NCI-H1048 (cell line): ENCODE measurements around the gene ARAP1.

Source experiments
- DNase-seq: peaks from one replicate; lab custom pipeline; 2025; lab: John Stamatoyannopoulos, UW

The ARAP1 gene

GRCh38 chr11:72762641-72763304 lies 10.6 kb upstream of the ARAP1 start:
- DNase-seq = no peak

GRCh38 chr11:72760539-72761405 lies 8.6 kb upstream of the ARAP1 start:
- DNase-seq = no peak

DNA sequence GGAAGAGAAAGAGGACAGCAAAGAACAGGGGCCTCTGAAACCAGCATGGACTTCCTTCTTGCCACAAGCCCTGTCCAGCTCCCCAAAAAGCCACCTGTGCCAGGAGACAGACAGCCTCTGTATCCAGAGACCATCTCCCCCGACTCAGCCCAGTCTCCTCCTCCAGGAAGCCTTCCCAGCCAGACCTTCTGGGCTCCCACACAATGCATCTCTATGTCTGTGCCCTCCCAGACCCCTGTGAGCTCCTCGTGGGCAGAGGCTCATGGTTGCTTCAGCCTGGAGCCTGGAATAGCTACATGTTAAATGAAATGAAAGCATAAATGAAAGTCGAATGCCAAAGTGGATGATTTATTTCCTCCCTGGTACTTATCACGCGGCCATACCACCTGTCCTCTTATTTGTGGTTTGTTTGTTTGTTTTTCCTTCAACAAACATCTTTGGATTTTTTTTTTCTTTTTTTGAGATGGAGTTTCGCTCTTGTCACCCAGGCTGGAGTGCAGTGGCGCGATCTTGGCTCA lies 7.3 kb upstream of the ARAP1 start:
- DNase-seq = no peak

DNA sequence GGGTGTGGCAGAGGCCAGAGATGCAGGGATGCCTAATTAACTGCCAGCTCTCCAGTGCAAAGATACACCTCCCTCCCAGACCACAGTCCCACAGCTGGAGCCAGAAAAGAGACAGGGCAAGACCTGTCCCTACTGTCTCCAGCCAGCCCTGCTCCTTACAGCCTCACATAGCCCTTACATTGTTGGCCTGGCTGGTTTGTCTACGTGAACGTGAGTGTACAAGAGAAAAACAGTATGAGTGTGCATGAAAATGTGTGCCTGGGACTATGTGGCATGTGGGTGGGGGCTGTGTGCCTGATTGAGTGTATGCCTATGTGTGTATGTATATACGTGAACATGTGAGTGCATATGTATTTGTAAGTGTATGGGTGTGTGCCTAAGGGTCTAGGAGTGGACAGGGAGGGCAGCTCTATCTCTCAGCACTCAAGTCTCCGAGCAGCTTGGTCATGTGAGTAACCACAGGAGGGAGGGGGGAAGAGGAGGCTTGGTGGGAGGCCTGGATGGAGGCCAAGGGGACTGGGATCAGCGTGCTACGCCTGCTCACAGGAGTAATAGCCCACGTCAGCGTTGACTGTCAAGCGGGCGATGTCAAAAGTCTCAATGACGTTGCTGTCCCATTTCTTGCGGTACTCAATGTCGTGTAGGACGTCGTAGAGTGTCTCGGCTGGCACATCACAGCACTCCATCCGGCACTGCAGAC lies 6.6 kb upstream of the ARAP1 start:
- DNase-seq = no peak

GRCh38 chr11:72758304-72758689 lies 6.1 kb upstream of the ARAP1 start:
- no peak for DNase-seq

DNA sequence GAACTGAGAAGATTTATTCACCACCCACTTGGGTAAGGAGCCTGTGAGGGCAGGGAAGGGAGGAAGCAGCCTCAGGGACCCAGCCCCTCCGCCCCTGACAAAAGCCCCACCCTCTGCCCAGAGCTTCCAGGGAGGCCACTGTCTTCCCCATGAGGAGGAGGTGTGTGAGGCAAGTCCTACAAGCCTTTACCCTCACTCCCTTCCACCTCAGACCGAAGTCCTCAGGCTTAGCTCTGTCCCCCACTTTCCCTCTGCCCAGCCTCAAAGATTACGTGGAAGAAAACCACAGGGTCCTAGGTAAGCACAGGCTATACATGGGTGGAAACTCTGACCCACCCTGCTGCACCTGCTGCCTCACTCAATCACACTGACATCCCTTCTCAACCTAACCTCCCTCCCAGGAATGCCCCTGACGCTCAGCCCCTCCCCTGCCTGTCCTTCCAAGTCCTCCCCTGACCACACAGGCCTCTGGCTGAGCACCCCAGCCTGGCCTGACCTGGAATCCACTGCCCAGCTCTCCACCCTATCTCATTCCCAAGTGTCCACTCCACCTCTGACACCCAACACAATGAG lies 3.6 kb upstream of the ARAP1 start:
- no peak for DNase-seq

DNA sequence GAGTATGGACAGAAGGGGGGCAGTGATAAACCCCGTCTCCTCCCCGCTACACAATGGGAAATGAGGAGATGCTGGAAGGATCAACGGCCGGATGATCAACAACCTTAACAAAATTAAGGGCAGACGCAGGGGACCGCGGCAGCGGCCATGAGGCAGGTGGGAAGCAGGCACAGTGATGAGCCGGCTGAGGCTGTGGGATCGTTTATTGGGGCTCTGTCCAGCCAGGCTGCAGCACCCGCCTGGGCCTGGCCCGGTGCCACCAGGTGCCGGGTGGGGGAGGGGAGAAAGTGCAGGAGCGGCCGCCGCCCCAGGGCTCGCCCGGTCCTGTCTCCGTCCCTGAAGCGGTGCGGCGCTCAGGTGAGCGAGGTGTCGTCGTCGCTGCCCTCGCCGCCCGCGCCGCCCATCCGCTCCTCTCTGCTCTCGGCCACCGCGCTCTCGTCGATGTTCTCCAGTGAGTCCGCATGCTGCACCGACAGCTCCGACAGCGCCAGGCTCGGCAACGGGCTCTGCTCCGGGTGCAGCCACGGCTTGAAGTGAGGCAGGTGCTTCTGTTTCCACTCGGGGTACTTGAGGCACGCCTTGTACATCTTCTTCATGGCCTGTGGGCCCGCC lies 2.4 kb upstream of the ARAP1 start:
- DNase-seq = no peak

GRCh38 chr11:72754149-72754543 lies 1.9 kb upstream of the ARAP1 start:
- DNase-seq = no peak

- no peak for DNase-seq
These were observed 1.3 kb upstream of the ARAP1 start for GRCh38 chr11:72753341-72754148.

DNA sequence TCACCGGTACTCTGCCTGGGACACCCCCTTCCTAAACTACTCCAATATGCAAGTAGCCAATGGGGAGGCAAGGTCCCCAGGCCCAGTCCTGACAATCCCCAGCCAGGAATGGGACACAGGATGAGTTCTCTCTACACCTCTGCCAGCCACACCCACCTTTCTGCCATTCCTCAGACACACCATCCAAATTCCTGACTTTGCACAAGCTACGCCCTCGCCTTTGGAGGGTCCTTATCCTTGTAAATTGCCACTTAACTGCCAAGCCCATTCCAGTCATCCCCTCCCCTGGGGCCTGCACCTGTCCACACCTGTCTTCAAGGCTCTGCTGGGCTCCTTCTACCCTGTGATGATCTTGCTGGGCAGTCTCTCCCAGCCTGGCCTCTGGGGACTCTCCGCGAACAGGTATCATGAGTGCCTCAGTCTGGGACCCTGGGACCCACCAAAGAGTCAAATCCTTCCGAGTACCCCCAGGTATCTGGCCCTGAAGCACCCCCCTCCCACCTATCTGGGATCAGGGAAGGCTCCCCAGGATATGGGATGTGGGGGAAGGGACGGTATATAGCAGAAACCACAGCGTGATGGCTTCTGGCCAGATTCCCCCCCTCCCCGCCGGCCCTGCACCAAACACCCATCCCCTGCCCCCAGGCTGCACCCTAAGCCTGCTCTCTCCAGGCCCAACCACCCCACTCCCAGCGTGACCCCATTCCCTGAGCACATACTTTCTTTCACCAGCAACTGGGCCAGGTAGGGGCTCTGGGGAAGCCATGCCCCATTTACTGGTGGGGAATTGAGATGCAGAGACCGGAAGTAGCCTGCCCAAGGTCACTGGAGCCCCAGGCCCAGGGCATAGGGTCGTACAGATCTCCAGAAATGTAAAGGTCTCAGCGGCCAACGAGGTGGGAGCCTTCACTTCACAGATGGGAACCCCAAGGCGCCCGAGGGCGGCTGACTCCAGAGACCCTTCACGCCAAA lies 806 bp downstream of the ARAP1 start:
- DNase-seq = no peak

DNA sequence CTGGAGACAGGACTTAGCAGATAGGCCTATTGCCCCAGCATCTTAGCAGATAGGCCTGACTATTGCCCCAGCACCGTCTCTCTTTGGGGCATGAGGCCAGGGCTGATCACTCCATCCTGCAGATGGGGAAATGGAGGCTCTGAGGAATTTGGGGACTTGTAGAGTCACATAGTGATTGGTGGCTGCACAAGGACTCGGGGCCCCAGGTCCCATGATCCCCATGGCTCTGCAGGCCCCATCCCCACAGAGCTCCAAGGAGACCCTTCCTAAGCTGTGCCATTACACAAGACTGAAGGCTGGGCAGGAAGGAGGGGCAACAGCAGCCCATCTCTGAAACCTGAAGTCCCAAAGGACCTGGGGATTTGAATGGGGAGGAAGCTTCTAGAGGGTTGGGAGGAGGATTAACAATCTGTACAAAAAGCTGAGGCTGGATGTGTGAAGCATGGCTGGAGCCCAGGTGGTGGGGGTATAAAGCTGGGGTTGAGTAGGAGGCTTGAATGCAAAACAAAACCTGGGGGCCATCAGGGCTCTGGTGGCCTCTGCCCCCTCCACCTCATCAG lies 1.6 kb downstream of the ARAP1 start:
- DNase-seq = no peak

DNA sequence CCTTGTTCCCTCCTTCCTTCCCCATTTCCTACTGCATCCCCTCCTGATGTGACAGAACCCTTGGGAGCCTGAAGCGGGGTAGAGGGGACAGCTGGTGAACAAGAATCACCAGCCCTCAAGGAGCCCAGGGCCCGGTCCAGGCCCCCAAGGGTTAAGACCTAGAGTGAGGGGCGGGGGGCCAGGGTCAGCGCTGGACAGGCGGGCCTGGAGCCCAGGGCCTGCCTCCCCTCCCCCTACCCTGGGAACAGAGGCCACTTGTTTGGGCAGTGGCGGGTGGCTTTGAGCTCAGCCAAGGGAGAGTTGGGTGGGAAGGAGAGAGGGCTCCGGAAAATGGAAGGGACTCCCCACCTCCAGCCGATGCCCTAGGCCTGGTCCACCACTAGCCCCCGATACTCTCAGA lies 2.1 kb downstream of the ARAP1 start:
- no peak for DNase-seq

DNA sequence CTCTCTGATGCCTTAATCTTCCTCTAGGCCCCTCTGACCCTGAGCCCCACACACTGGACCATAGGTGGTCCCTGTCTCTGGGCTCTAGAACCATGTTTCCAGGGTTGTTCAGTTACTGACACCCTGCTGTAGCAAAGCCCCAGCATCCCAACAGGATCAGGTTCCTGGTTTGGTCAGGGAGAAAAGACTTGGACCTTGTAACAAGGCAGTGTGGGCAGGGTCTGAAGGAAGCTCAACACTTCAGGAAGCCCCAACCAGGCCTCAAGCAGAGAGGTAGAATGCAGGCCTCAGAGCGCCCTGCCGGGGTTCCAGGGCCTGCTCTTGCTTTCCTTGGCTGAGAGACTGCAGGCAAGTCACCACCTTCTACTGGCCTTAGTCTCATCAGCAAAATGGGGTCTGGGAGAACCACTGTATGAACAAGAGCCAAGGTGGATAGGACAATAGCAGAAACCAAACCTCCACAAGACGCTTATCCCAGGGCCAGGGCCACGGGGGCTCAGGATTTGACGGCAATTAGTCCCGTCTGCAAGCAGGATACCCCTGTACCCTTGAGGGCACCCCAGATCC lies 4.8 kb downstream of the ARAP1 start:
- DNase-seq = no peak

- DNase-seq = no peak
These were observed 5.4 kb downstream of the ARAP1 start for GRCh38 chr11:72746821-72747220.

DNA sequence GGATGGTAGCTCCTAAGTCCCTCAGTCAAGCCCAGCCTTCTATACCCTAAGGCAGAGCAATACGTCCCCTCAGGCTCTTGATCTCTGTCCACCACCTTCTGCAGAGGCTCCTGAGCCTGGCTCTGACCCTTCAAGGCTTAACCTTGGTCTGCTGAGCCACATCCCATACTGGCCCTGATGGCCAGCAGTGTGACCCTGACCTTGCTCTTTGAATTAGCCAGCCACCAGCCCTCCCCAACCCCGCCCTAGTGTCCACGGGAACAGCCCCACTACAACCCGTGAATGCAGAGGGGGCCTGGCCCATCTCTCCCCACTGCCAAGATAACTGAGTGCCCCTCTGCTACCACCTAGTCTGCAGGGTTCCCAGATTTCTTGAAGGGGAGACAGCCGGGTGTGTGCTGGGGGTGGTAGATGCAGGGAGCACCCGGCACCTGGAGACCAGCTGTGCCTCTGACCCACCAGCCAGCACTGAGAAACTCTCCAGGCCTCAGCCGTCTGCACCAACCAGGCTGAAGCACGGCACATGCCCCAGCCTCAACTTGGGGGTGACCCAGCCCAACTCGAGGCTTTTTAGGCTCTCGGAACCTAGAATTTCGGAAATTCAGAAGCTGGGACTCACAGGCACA lies 6.2 kb downstream of the ARAP1 start:
- DNase-seq = no peak

- DNase-seq = no peak
These were observed 6.7 kb downstream of the ARAP1 start for GRCh38 chr11:72745511-72745910.

DNA sequence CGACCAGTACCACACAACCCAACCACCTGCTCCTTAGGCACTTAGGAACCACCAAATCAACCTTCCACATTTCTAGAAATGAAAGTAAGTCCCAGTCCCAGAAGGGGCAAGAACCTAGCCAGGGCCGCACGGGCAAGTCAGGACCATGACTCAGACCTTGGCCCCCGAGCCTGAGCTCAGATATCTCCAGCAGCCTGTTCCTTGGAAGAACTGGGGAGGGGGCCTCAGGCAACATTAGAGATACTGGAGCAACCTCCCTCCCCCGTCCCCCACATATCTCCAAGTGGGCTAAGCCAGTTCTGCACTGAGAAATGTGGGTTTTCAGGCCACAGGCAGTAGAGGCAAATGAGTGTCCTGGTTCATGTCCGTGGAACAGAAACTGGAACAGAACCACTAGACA lies 7.7 kb downstream of the ARAP1 start:
- no peak for DNase-seq

DNA sequence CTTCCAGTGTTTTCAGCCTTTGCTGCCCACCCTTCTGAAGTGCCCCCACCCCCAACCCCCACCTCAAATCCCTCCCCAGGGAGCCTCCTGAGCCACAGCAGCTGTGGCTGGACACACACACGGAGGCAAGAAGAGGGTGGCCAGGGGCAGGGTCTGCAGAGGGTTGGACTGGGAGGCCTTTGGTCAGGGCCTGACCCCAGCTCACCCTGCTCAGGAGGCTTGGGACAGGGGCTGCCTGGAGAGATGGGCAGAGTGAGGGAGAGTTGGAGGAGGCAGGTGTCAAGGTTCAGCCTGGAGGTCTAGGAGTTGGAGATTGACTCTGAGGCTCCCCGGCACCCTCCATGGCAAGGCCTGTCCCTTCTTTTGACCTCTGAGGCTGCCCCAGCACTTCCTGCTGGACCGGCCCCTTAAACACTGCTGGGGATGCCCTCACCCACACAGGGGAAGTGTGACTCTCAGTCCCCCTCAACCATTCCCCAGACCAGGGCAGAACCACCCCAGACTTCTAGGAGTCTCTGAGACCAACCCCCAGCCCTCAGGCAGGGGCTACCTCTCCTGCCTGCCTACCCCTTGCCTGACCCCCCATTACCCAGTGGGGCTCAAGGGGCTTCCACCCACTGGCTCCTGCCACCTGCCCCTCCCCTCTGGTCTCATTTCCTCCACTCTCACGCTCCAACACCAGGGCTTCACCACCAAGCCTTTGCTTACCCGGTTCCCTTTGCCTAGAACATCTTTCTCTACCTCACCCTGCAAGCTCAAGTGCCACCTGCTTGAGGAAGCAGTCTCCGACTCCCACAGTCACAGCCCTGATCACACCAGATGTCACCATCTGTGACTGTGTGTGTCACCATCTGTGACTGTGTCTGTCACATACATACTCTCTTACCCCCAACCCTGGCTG lies 8.6 kb downstream of the ARAP1 start:
- no peak for DNase-seq
